H1 (cell line): ENCODE results near the gene SLC24A4. TPM values are rescaled to one million over a fixed set of nuclear protein-coding genes. Genes with fewer than 3 reads are reported as not detected.

Experiments used
- CTCF ChIA-PET: fragments of 300-600 bp; sonication (Branson Sonifier 250); formaldehyde crosslinking; loops from one replicate; lab custom pipeline; 2021; ENCODE audit not compliant: partially characterized antibody; lab: Charles Lee
- POLR2A ChIA-PET: fragments of 300-600 bp; sonication (Branson Sonifier 250); formaldehyde crosslinking; loops from one replicate; lab custom pipeline; 2021; ENCODE audit warnings: inconsistent platforms; ENCODE audit not compliant: partially characterized antibody; lab: Charles Lee
- DNase-seq, 2 experiments: peaks; one replicate each; pipeline versions ENCODE4 v3.0.0 to v3.0.0-alpha.2; 2010 to 2022; ENCODE audit warnings: low spot score in 2 of 2, low read depth in 1 of 2, mixed read lengths in 1 of 2
- FAIRE-seq: peaks from 2 replicates; lab custom pipeline; 2011; peaks lifted over from hg19 to GRCh38; lab: Jason Lieb, UNC
- H2AFZ ChIP-seq: 2 replicates; pipeline ENCODE4 v1.8.1; 2012; ENCODE audit warnings: low read length, inconsistent platforms
- H2AK5ac ChIP-seq: 2 replicates; pipeline ENCODE4 v1.6.1; 2013; ENCODE audit warnings: low read depth, low read length
- H2BK120ac ChIP-seq: replicated peaks from 2 replicates; pipeline ENCODE3; 2013; ENCODE audit warnings: low read depth, low read length, inconsistent platforms
- H2BK12ac ChIP-seq: 2 replicates; pipeline ENCODE4 v1.6.1; 2013; ENCODE audit warnings: low read depth, low read length
- H2BK15ac ChIP-seq: 2 replicates; pipeline ENCODE4 v1.6.1; 2013; ENCODE audit warnings: low read length
- H2BK20ac ChIP-seq: 2 replicates; pipeline ENCODE4 v1.6.1; 2013; ENCODE audit warnings: low read length
- H2BK5ac ChIP-seq: 2 replicates; pipeline ENCODE4 v1.6.1; 2013; ENCODE audit warnings: low read depth, low read length
- H3K14ac ChIP-seq: 2 replicates; pipeline ENCODE4 v1.6.1; 2013; ENCODE audit warnings: inconsistent platforms; ENCODE audit not compliant: insufficient read length
- H3K18ac ChIP-seq: 2 replicates; pipeline ENCODE4 v1.6.1; 2013; ENCODE audit warnings: low read length; ENCODE audit errors: extremely low read depth
- H3K23ac ChIP-seq: 2 replicates; pipeline ENCODE4 v1.6.1; 2013; ENCODE audit warnings: inconsistent platforms; ENCODE audit not compliant: insufficient read length
- H3K23me2 ChIP-seq: 2 replicates; pipeline ENCODE4 v1.6.1; 2013; ENCODE audit warnings: low read depth, low read length
- H3K27ac ChIP-seq: 2 replicates; pipeline ENCODE4 v1.6.1; 2011; ENCODE audit warnings: low read depth, low read length, inconsistent platforms
- H3K27me3 ChIP-seq, 4 experiments: replicated peaks in 1 of 4; 1 replicate in 1 of 4; 2 replicates in 3 of 4; pipeline versions ENCODE4 v1.6.1 to v1.8.1; 2011 to 2013; ENCODE audit warnings: low read length in 3 of 4, mild to moderate bottlenecking in 3 of 4, inconsistent platforms in 2 of 4, mixed read lengths in 2 of 4, moderate library complexity in 1 of 4; ENCODE audit not compliant: control insufficient read depth in 3 of 4, insufficient read depth in 3 of 4; ENCODE audit errors: extremely low read depth in 1 of 4
- H3K36me3 ChIP-seq, 4 experiments: 2 replicates each; pipeline versions ENCODE4 v1.6.1 to v1.8.1; 2011 to 2013; ENCODE audit warnings: mild to moderate bottlenecking in 4 of 4, low read length in 3 of 4, moderate library complexity in 2 of 4, control low read depth in 1 of 4, inconsistent platforms in 1 of 4; ENCODE audit not compliant: insufficient read depth in 4 of 4, control insufficient read depth in 2 of 4
- H3K4ac ChIP-seq: replicated peaks from 2 replicates; pipeline ENCODE3; 2013; ENCODE audit warnings: low read length, low read depth, mixed read lengths, inconsistent platforms; ENCODE audit not compliant: insufficient read length
- H3K4me1 ChIP-seq, 4 experiments: replicated peaks in 1 of 4; 1 replicate in 1 of 4; 2 replicates in 3 of 4; pipeline versions ENCODE4 v1.6.1 to v1.8.1; 2011 to 2013; ENCODE audit warnings: low read length in 3 of 4, inconsistent platforms in 2 of 4, mixed read lengths in 1 of 4; ENCODE audit not compliant: insufficient read depth in 4 of 4, control insufficient read depth in 3 of 4
- H3K4me2 ChIP-seq, 2 experiments: 2 replicates each; pipeline versions ENCODE4 v1.6.1 to v1.8.1; 2011 to 2013; ENCODE audit warnings: low read depth in 2 of 2, low read length in 2 of 2, control low read depth in 1 of 2, inconsistent platforms in 1 of 2, mild to moderate bottlenecking in 1 of 2; ENCODE audit not compliant: insufficient read depth in 1 of 2
- H3K4me3 ChIP-seq, 4 experiments: fragments of 200-600, 300-600 bp in 1 of 4; sonication (generic), shearing (Covaris generic), sonication (Bioruptor Twin) in 1 of 4; 2 replicates each; pipeline versions ENCODE4 v1.5.1 to v1.8.1; 2011 to 2016; ENCODE audit warnings: low read length in 4 of 4, low read depth in 3 of 4, control low read depth in 2 of 4, inconsistent platforms in 2 of 4, mild to moderate bottlenecking in 2 of 4, mixed read lengths in 1 of 4, moderate library complexity in 1 of 4; ENCODE audit not compliant: insufficient read depth in 2 of 4; ENCODE audit errors: extremely low read depth in 1 of 4
- H3K56ac ChIP-seq: replicated peaks from 2 replicates; pipeline ENCODE3; 2013; ENCODE audit warnings: low read depth, mild to moderate bottlenecking, mixed read lengths, low read length, inconsistent platforms; ENCODE audit not compliant: insufficient read length
- H3K79me1 ChIP-seq: 2 replicates; pipeline ENCODE4 v1.6.1; 2013; ENCODE audit warnings: low read depth, low read length, control low read depth
- H3K79me2 ChIP-seq, 2 experiments: 2 replicates each; pipeline versions ENCODE4 v1.6.1 to v1.8.1; 2012 to 2013; ENCODE audit warnings: low read length in 2 of 2, mild to moderate bottlenecking in 2 of 2, inconsistent platforms in 1 of 2; ENCODE audit not compliant: insufficient read depth in 2 of 2, control insufficient read depth in 1 of 2
- H3K9ac ChIP-seq, 4 experiments: replicated peaks in 1 of 4; 1 replicate in 1 of 4; 2 replicates in 3 of 4; pipeline versions ENCODE4 v1.6.1 to v1.8.1; 2011 to 2013; ENCODE audit warnings: low read depth in 3 of 4, low read length in 3 of 4, control low read depth in 2 of 4, mild to moderate bottlenecking in 2 of 4, moderate library complexity in 2 of 4, inconsistent platforms in 1 of 4; ENCODE audit errors: extremely low read depth in 1 of 4
- H3K9me3 ChIP-seq, 2 experiments: 2 replicates each; pipeline versions ENCODE4 v1.6.1 to v1.8.1; 2012 to 2013; ENCODE audit warnings: mild to moderate bottlenecking in 2 of 2, moderate library complexity in 2 of 2, control low read depth in 1 of 2, inconsistent platforms in 1 of 2, low read depth in 1 of 2, low read length in 1 of 2, mixed read lengths in 1 of 2; ENCODE audit not compliant: insufficient read depth in 2 of 2
- H4K20me1 ChIP-seq, 2 experiments: replicated peaks in 1 of 2; 2 replicates each; pipeline versions ENCODE3 to v1.8.1; 2011 to 2013; ENCODE audit warnings: inconsistent platforms in 2 of 2, low read length in 2 of 2, mild to moderate bottlenecking in 1 of 2; ENCODE audit not compliant: insufficient read depth in 2 of 2, control insufficient read depth in 1 of 2
- H4K5ac ChIP-seq: 2 replicates; pipeline ENCODE4 v1.6.1; 2013; ENCODE audit warnings: low read length, low read depth, mixed read lengths, inconsistent platforms; ENCODE audit not compliant: insufficient read length
- H4K8ac ChIP-seq: 2 replicates; pipeline ENCODE4 v1.8.0; 2013; ENCODE audit warnings: mild to moderate bottlenecking, moderate library complexity, low read length, inconsistent platforms; ENCODE audit not compliant: insufficient read depth; ENCODE audit errors: extremely low read depth
- H4K91ac ChIP-seq: replicated peaks from 2 replicates; pipeline ENCODE3; 2013; ENCODE audit warnings: low read length, mixed read lengths, inconsistent platforms; ENCODE audit not compliant: insufficient read length
- CREB1 ChIP-seq: IDR thresholded peaks from 2 replicates; pipeline ENCODE4 v1.6.1; 2012; ENCODE audit warnings: inconsistent platforms
- CTBP2 ChIP-seq: IDR thresholded peaks from 2 replicates; pipeline ENCODE4 v1.7.0; 2011; ENCODE audit warnings: borderline replicate concordance, mild to moderate bottlenecking, moderate library complexity, mixed read lengths, low read length; ENCODE audit not compliant: insufficient read depth, insufficient read length
- GTF2F1 ChIP-seq: IDR thresholded peaks from 2 replicates; pipeline ENCODE4 v1.6.1; 2012; ENCODE audit warnings: low read depth, low read length, improper control_type of control experiment, borderline replicate concordance
- HDAC6 ChIP-seq: IDR thresholded peaks from one replicate; pipeline ENCODE4 v1.7.1; 2012; ENCODE audit warnings: low read depth, mild to moderate bottlenecking, inconsistent platforms, low read length, moderate library complexity
- KDM4A ChIP-seq: IDR thresholded peaks from one replicate; pipeline ENCODE4 v1.7.1; 2012; ENCODE audit warnings: low read depth, mild to moderate bottlenecking, moderate library complexity, low read length, inconsistent platforms; ENCODE audit not compliant: severe bottlenecking
- PHF8 ChIP-seq: fragments of 200-600 bp; sonication (generic); conservative IDR thresholded peaks from 2 replicates; pipeline ENCODE4 v1.7.1; 2012; ENCODE audit warnings: low read depth, mild to moderate bottlenecking, inconsistent platforms, low read length, moderate library complexity
- POLR2A ChIP-seq, 2 experiments: IDR thresholded peaks; 1 replicate in 1 of 2; 2 replicates in 1 of 2; pipeline ENCODE4 v1.6.1; 2011; ENCODE audit warnings: low read depth in 2 of 2, low read length in 2 of 2, mild to moderate bottlenecking in 2 of 2; ENCODE audit errors: control extremely low read depth in 1 of 2
- RNF2 ChIP-seq: fragments of 200-900, 300-1000 bp; sonication (generic); IDR thresholded peaks from 2 replicates; pipeline ENCODE4 v1.7.1; 2016; ENCODE audit warnings: borderline replicate concordance, low read depth, mild to moderate bottlenecking, antibody characterized with exemption, low read length; ENCODE audit not compliant: poor library complexity, severe bottlenecking; ENCODE audit errors: missing control alignments
- SIN3A ChIP-seq, 2 experiments: IDR thresholded peaks in 1 of 2; conservative IDR thresholded peaks in 1 of 2; 2 replicates each; pipeline ENCODE4 v1.6.1; 2011 to 2012; ENCODE audit warnings: low read length in 2 of 2, improper control_type of control experiment in 1 of 2, low read depth in 1 of 2, mild to moderate bottlenecking in 1 of 2
- SP2 ChIP-seq: IDR thresholded peaks from 2 replicates; pipeline ENCODE4 v1.6.1; 2012; ENCODE audit warnings: mild to moderate bottlenecking, low read length, inconsistent platforms
- SUZ12 ChIP-seq: fragments of 200-600 bp; sonication (generic); IDR thresholded peaks from 2 replicates; pipeline ENCODE4 v1.6.1; 2012; ENCODE audit warnings: mild to moderate bottlenecking, inconsistent platforms, low read length, moderate library complexity, mixed read lengths
- YY1 ChIP-seq: IDR thresholded peaks from 2 replicates; pipeline ENCODE4 v1.6.1; 2011; ENCODE audit warnings: low read depth, mild to moderate bottlenecking, low read length
- WGBS, 2 experiments: shearing (Covaris generic) in 1 of 2; methylation state at CpG; one replicate each; pipeline versions ENCODE4 v1.1.6 to v1.1.7; 2013 to 2015; ENCODE audit warnings: low lambda C conversion rate in 2 of 2, mixed read lengths in 2 of 2, inconsistent platforms in 1 of 2, low coverage in 1 of 2, missing lambda C conversion rate in 1 of 2; ENCODE audit not compliant: insufficient replicate concordance in 2 of 2, insufficient coverage in 1 of 2, insufficient read length in 1 of 2; ENCODE audit errors: extremely low coverage in 1 of 2, missing lambda C conversion rate in 1 of 2; 5-methylcytosine and 5-hydroxymethylcytosine counted together
- polyA plus RNA-seq, 7 experiments: library from polyadenylated mRNA; depleted of rRNA in 3 of 7; stranded (reverse) in 5 of 7; unstranded in 2 of 7; fragments of >200 nt in 5 of 7; fragments of 200-250 nt in 2 of 7; gene quantifications; 1 replicate in 5 of 7; 2 replicates in 1 of 7; 4 replicates in 1 of 7; pipeline versions ENCODE4 v1.2.1 to v1.2.3, GENCODE V29; 2011 to 2013; ENCODE audit warnings: missing spikeins in 2 of 7, mixed read lengths in 2 of 7
- total RNA-seq: library from RNA; stranded (reverse); fragmentation: NEBNext Ultra II Directional; extraction: Animal tissue kit (Norgen Biotek cat#: 25700); gene quantifications from 2 replicates; pipeline ENCODE4 v1.2.1, GENCODE V29; 2021

SLC24A4 gene
- total and polyA plus RNA-seq, 2 of the 8 experiments (the other 6 are each of a cell fraction or from before 2014, with no cell fraction given): 0.27 to 0.89 TPM

- H3K9me3 ChIP-seq: no peaks in the 10 kb centered on the region
- FAIRE-seq: no peak
- TF ChIP-seq SIN3A (conservative IDR thresholded peaks at IDR 0.05 in 1 of 2, IDR thresholded peaks at IDR 0.05 in 1 of 2; ENCODE audit: low read depth in 1 of 2, low read length in 2 of 2) (no peak), HDAC6 (no peak), RNF2 (no peak), PHF8 (no peak), KDM4A (no peak), CTBP2 (no peak), SUZ12 (no peak), GTF2F1 (no peak), SP2 (no peak), POLR2A (IDR thresholded peaks at IDR 0.05; ENCODE audit: control extremely low read depth in 1 of 2, low read depth in 2 of 2, low read length in 2 of 2) (no peak), YY1 (no peak), CREB1 (no peak)
These were observed 75.1 kb downstream of the SLC24A4 start for GRCh38 chr14:92397953-92398564.

More at GRCh38 chr14:92397953-92398564, 75.1 kb downstream of the SLC24A4 start:
- Histone ChIP-seq H2AFZ (no peak overlapping the region), H3K14ac (no peak overlapping the region), H4K8ac (no peak overlapping the region), H3K23ac (no peak overlapping the region), H4K5ac (no peak overlapping the region), H3K18ac (no peak overlapping the region), H4K20me1 (peaks cover 0 to 1% of the 10 kb centered on the region in 2 experiments), H3K23me2 (no peaks in the 10 kb centered on the region), H2BK20ac (peak overlapping the region; percentile 77; the same call in 1 of the 2 replicates), H3K27me3 (no peaks in the 10 kb centered on the region), H3K56ac (no peak overlapping the region), H2BK12ac (peak overlapping the region; percentile 65; the same call in 1 of the 2 replicates), H3K4me3 (no peak overlapping the region), H3K9ac (no peak overlapping the region), H4K91ac (no peak overlapping the region), H3K4me2 (0 out of 4 replicates have a peak overlapping the region, but pooled peaks of 1 of the 2 experiments have one; percentile 22), H3K79me1 (no peaks in the 10 kb centered on the region), H3K27ac (no peak overlapping the region), H2BK5ac (no peak overlapping the region), H3K36me3 (no peaks in the 10 kb centered on the region), H2BK15ac (0 out of 2 replicates have a peak overlapping the region, but pooled peaks have one; percentile 6), H3K4me1 (peaks cover 6 to 22% (median 9%) of the 10 kb centered on the region in 4 experiments; a peak in 6 of 7 replicates), H2AK5ac (no peak overlapping the region; the same call in 1 of the 2 replicates), H2BK120ac (no peak overlapping the region), H3K4ac (no peak overlapping the region), H3K79me2 (no peaks in the 10 kb centered on the region)
- ChIA-PET CTCF (no interaction called here), POLR2A (no interaction called here)
- WGBS, 2 experiments: 93% methylated on average over 8 of the region's 9 CpGs; no CpG with 5 or more reads in 1 of the 2 experiments
- DNase-seq: no peak
